HG02885 (cell line): ENCODE data around the gene ADGRD1.

Source experiments
- ATAC-seq: cut with Tn5 transposase; IDR thresholded peaks from one replicate; pipeline ENCODE4 v1.9.1; 2021; ENCODE audit warnings: mild to moderate bottlenecking; ENCODE audit not compliant: unreplicated experiment, poor library complexity

The ADGRD1 gene

GRCh38 chr12:131018019-131018620, 64.4 kb downstream of the ADGRD1 start:
- no peak for ATAC-seq

GRCh38 chr12:131018808-131019397, 65.2 kb downstream of the ADGRD1 start:
- no peak for ATAC-seq

GRCh38 chr12:131020326-131021153, 66.8 kb downstream of the ADGRD1 start:
- no peak for ATAC-seq

GRCh38 chr12:131021154-131021541, 67.4 kb downstream of the ADGRD1 start:
- ATAC-seq: no peak

GRCh38 chr12:131024026-131024425, 70.3 kb downstream of the ADGRD1 start:
- ATAC-seq: no peak

GRCh38 chr12:131024721-131025120, 71.0 kb downstream of the ADGRD1 start:
- ATAC-seq: no peak

- ATAC-seq: no peak
Observed at GRCh38 chr12:131025234-131025633, 71.5 kb downstream of the ADGRD1 start.

GRCh38 chr12:131025939-131026702, 72.4 kb downstream of the ADGRD1 start:
- ATAC-seq: no peak

GRCh38 chr12:131026754-131027153, 73.0 kb downstream of the ADGRD1 start:
- no peak for ATAC-seq

GRCh38 chr12:131027264-131027663, 73.6 kb downstream of the ADGRD1 start:
- no peak for ATAC-seq

- no peak for ATAC-seq
Observed at GRCh38 chr12:131027876-131028586, 74.3 kb downstream of the ADGRD1 start.

GRCh38 chr12:131028587-131029338, 75.1 kb downstream of the ADGRD1 start:
- ATAC-seq: no peak

GRCh38 chr12:131030472-131031328, 77.0 kb downstream of the ADGRD1 start:
- ATAC-seq: no peak

GRCh38 chr12:131032082-131032750, 78.5 kb downstream of the ADGRD1 start:
- ATAC-seq: no peak

- no peak for ATAC-seq
Observed at GRCh38 chr12:131033486-131033885, 79.8 kb downstream of the ADGRD1 start.

- no peak for ATAC-seq
Observed at GRCh38 chr12:131033886-131034482, 80.3 kb downstream of the ADGRD1 start.

GRCh38 chr12:131034631-131035244, 81.0 kb downstream of the ADGRD1 start:
- no peak for ATAC-seq
